ENCODE measurements around the gene WDR77.

- TF ChIP-seq CTCF (IDR thresholded peaks at IDR 0.05) = no peak
- TF ChIP-seq POLR2A (IDR thresholded peaks at IDR 0.05) = no peak
- no peak for TF ChIP-seq EP300 (IDR thresholded peaks at IDR 0.05)
- no peak for TF ChIP-seq POLR2AphosphoS5 (IDR thresholded peaks at IDR 0.05)
These were observed 27.8 kb upstream of the WDR77 start for GRCh38 chr1:111476761-111477309.

All from sigmoid colon (tissue), 4 donors.